GM13977 (cell line): Measurements from ENCODE around the gene SUSD4.

ENCODE experiments used
- DNase-seq: peaks from one replicate; pipeline ENCODE4 v3.0.0; 2012; ENCODE audit warnings: low spot score
- CTCF ChIP-seq: IDR thresholded peaks from 2 replicates; pipeline ENCODE4 v1.5.1; 2012; ENCODE audit warnings: mild to moderate bottlenecking, control low read depth; ENCODE audit not compliant: insufficient read depth; ENCODE audit errors: extremely low read depth, missing control alignments
- in situ Hi-C: fragments of 300-500 bp; cut with MboI; formaldehyde crosslinking; loops from one replicate; pipeline ENCODE4 v1.12.0; 2022; ENCODE audit warnings: low sequenced_read_pairs, low pct_unique_long_range_greater_than_20kb, mixed read lengths, inconsistent platforms; ENCODE audit not compliant: unreplicated experiment

The SUSD4 gene

GRCh38 chr1:223197923-223198627 is 165.9 kb downstream of the SUSD4 start:
- TF ChIP-seq CTCF = no peak
- in situ Hi-C loops = no loop called here
- DNase-seq = no peak

- in situ Hi-C loops = no loop called here
- TF ChIP-seq CTCF = no peak
- DNase-seq = peak; percentile 56
These were observed 173.9 kb downstream of the SUSD4 start for GRCh38 chr1:223189903-223190724.

GRCh38 chr1:223189525-223189902 is 174.5 kb downstream of the SUSD4 start:
- in situ Hi-C loops = no loop called here
- DNase-seq = no peak
- TF ChIP-seq CTCF = no peak

GRCh38 chr1:223188618-223189356 is 175.2 kb downstream of the SUSD4 start:
- no peak for DNase-seq
- in situ Hi-C loops = no loop called here
- TF ChIP-seq CTCF = no peak

- DNase-seq = no peak
- in situ Hi-C loops = no loop called here
- TF ChIP-seq CTCF = no peak
These were observed 177.2 kb downstream of the SUSD4 start for GRCh38 chr1:223186800-223187199.

GRCh38 chr1:223183268-223183862 is 180.6 kb downstream of the SUSD4 start:
- in situ Hi-C loops = no loop called here
- DNase-seq = no peak
- TF ChIP-seq CTCF = no peak
